SIG-M5 treated with dmso at 0.1 percent for 504 hours (cell line): ENCODE data around the gene PKP3.
"Not testable (repeated sequence)": the region's sequence is repeated elsewhere in the genome, so short reads cannot be mapped to it uniquely, and the experiment has no call there.

Experiments used
- DNase-seq: peaks from one replicate; lab custom pipeline; 2025; ENCODE audit not compliant: unreplicated experiment; lab: John Stamatoyannopoulos, UW

PKP3 gene

GRCh38 chr11:426851-427250 is 32.8 kb downstream of the PKP3 start:
- DNase-seq, result no peak

- DNase-seq, result no peak
Observed at GRCh38 chr11:428295-428694, 34.3 kb downstream of the PKP3 start.

GRCh38 chr11:429391-429790 is 35.4 kb downstream of the PKP3 start:
- no peak for DNase-seq

GRCh38 chr11:429931-430456 is 36.0 kb downstream of the PKP3 start:
- DNase-seq, result no peak

- no peak for DNase-seq
Observed at GRCh38 chr11:431921-432320, 37.9 kb downstream of the PKP3 start.

- DNase-seq, result no peak
Observed at GRCh38 chr11:432501-433100, 38.6 kb downstream of the PKP3 start.

- DNase-seq, result no peak
Observed at GRCh38 chr11:433111-433510, 39.1 kb downstream of the PKP3 start.

GRCh38 chr11:433641-434040 is 39.6 kb downstream of the PKP3 start:
- DNase-seq, result no peak

- no peak for DNase-seq
Observed at GRCh38 chr11:434496-434895, 40.5 kb downstream of the PKP3 start.

- not testable (repeated sequence) for DNase-seq
Observed at GRCh38 chr11:434999-435740, 41.2 kb downstream of the PKP3 start.

GRCh38 chr11:437228-437870 is 43.3 kb downstream of the PKP3 start:
- DNase-seq, result no peak

GRCh38 chr11:438101-438844 is 44.3 kb downstream of the PKP3 start:
- DNase-seq, result no peak

- DNase-seq, result no peak
Observed at GRCh38 chr11:439315-440064, 45.5 kb downstream of the PKP3 start.

- DNase-seq, result no peak
Observed at GRCh38 chr11:440065-441042, 46.3 kb downstream of the PKP3 start.

- DNase-seq, result no peak
Observed at GRCh38 chr11:441043-441417, 47.0 kb downstream of the PKP3 start.

- DNase-seq, result no peak
Observed at GRCh38 chr11:441418-442274, 47.6 kb downstream of the PKP3 start, which contains the start of gene ANO9. TSS of gene ANO9 (minus strand) at chr11:442011. CDS start at chr11:441926, 85 bp downstream.

GRCh38 chr11:442611-443081 is 48.6 kb downstream of the PKP3 start:
- DNase-seq, result no peak

GRCh38 chr11:443542-444199 is 49.7 kb downstream of the PKP3 start:
- DNase-seq, result no peak
